Panc1 (cell line): ENCODE measurements around the gene EIF2S3. TPM values are rescaled to one million over a fixed set of nuclear protein-coding genes. Genes with fewer than 3 reads are reported as not detected.

Experiments
- ATAC-seq: fragments of 200-7000 bp; cut with Tn5 transposase; 2 replicates; pipeline ENCODE4 v1.9.1; 2020; ENCODE audit warnings: mild to moderate bottlenecking, moderate library complexity
- BruUV-seq: library from RNA; stranded (reverse); fragments of 400-500 nt; replicated peaks from 2 replicates; lab custom pipeline; 2021; lab: Mats Ljungman, UMichigan
- CTCF ChIA-PET: fragments of 300-600 bp; sonication (Branson Sonifier 250); formaldehyde crosslinking; loops from one replicate; lab custom pipeline; 2022; ENCODE audit warnings: antibody characterized with exemption; lab: Charles Lee
- POLR2A ChIA-PET: fragments of 300-600 bp; sonication (Branson Sonifier 250); formaldehyde crosslinking; loops from one replicate; lab custom pipeline; 2022; ENCODE audit warnings: antibody characterized with exemption; lab: Charles Lee
- DNase-seq: peaks from one replicate; pipeline ENCODE4 v3.0.0-alpha.2; 2010; ENCODE audit warnings: low read depth, low spot score
- H3K27ac ChIP-seq: 2 replicates; pipeline ENCODE4 v1.5.1; 2011; ENCODE audit warnings: mild to moderate bottlenecking, low read length, inconsistent platforms
- H3K27me3 ChIP-seq: fragments of 200-500 bp; sonication (Bioruptor generic); 2 replicates; pipeline ENCODE4 v1.6.0; 2014; ENCODE audit warnings: low read length, inconsistent platforms; ENCODE audit not compliant: control insufficient read depth, insufficient read depth
- H3K36me3 ChIP-seq: fragments of 200-500 bp; sonication (Bioruptor generic); 2 replicates; pipeline ENCODE4 v1.5.1; 2014; ENCODE audit warnings: inconsistent platforms, mild to moderate bottlenecking, low read length, moderate library complexity; ENCODE audit not compliant: control insufficient read depth, insufficient read depth
- H3K4me1 ChIP-seq: 2 replicates; pipeline ENCODE4 v1.5.1; 2011; ENCODE audit warnings: inconsistent platforms, mild to moderate bottlenecking, low read length, moderate library complexity; ENCODE audit not compliant: control insufficient read depth, insufficient read depth
- H3K4me3 ChIP-seq, 2 experiments: 2 replicates each; pipeline ENCODE4 v1.5.1; 2011 to 2012; ENCODE audit warnings: low read depth in 2 of 2, low read length in 2 of 2, mild to moderate bottlenecking in 2 of 2, inconsistent platforms in 1 of 2, moderate library complexity in 1 of 2
- H3K9me3 ChIP-seq: fragments of 200-500 bp; sonication (Bioruptor generic); 2 replicates; pipeline ENCODE4 v1.5.1; 2014; ENCODE audit warnings: low read depth, mild to moderate bottlenecking, inconsistent platforms, low read length, moderate library complexity; ENCODE audit not compliant: control insufficient read depth, insufficient read depth
- POLR2AphosphoS5 ChIP-seq: IDR thresholded peaks from 2 replicates; pipeline ENCODE4 v1.6.1; 2012; ENCODE audit warnings: mild to moderate bottlenecking, low read depth, low read length, moderate library complexity
- SIN3A ChIP-seq: IDR thresholded peaks from 2 replicates; pipeline ENCODE4 v1.6.1; 2012; ENCODE audit warnings: low read depth, mild to moderate bottlenecking, low read length, moderate library complexity, borderline replicate concordance; ENCODE audit not compliant: insufficient read depth
- TCF7L2 ChIP-seq: IDR thresholded peaks from 2 replicates; pipeline ENCODE4 v1.6.1; 2011; ENCODE audit warnings: mild to moderate bottlenecking, low read depth, low read length, inconsistent platforms
- in situ Hi-C: cut with HindIII; loops from 2 replicates; pipeline ENCODE4 v1.10.0; 2016; ENCODE audit warnings: low sequenced_read_pairs, low pct_unique_long_range_greater_than_20kb
- intact Hi-C: fragments of 100-400 bp; cut with micrococcal nuclease; formaldehyde crosslinking; loops from one replicate; pipeline ENCODE4 v1.10.0; 2022; ENCODE audit not compliant: unreplicated experiment
- total RNA-seq: library from RNA; stranded (reverse); gene quantifications from one replicate; pipeline ENCODE4 v1.2.1, GENCODE V29; 2021; ENCODE audit not compliant: unreplicated experiment
- TF ChIP-seq, protein P1 (sequence below), 2 experiments: IDR thresholded peaks; 2 replicates each; pipeline ENCODE4 v1.6.1; 2011 to 2012; ENCODE audit warnings: low read depth in 2 of 2, control low read depth in 1 of 2, low read length in 1 of 2, mild to moderate bottlenecking in 1 of 2, moderate library complexity in 1 of 2; ENCODE audit not compliant: insufficient read depth in 1 of 2
- TF ChIP-seq, protein P2 (sequence below): fragments of 450-650 bp; IDR thresholded peaks from 2 replicates; pipeline ENCODE4 v1.5.1; 2017; ENCODE audit warnings: mild to moderate bottlenecking

Gene EIF2S3
- total RNA-seq, 1 experiment from 2014 or later, result 154 TPM

DNA sequence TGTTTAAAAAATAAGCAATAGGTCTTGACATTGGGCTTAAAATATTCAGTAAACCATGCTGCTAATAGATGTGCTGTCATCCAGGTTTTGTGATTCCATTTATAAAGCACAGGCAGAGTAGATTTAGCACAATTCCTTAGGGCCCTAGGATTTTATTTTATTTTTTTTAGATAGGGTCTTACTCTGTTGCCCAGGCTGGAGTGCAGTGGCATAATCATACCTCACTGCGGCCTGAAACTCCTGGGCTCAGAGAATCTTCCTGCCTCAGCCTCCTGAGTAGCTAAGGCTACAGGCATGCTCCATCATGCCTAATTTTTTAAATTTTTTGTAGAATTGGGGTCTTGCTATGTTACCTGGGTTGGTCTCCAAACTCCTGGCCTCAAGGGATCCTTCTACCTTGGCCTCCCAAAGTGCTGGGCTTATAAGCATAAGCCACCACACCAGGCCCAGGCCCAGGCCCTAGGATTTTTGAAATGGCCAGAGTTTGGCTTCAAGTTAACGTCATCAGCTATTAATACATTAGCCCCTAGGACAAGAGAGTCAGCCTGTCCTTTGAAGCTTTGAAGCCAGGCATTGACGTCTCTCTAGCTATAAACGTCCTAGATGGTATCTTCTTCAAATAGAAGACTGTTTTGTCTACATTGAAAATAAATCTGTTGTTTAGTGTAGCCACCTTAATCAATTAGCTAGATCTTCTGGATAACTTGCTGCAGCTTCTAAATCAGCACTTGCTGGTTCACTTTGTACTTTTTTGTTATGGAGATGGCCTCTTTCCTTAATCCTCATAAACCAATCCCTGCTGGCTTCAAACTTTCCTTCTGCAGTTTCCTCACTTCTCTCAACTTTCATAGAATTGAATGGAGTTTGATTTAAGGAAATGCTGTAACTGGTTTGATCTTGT is 35.8 kb downstream of the EIF2S3 start:
- H3K27ac ChIP-seq, result peak overlapping the region; percentile 23; the same call in 1 of the 2 replicates
- H3K4me3 ChIP-seq, result no peak overlapping the region
- DNase-seq (no peak), ATAC-seq (no peak)
- no peaks in the 10 kb centered on the region for H3K4me1 ChIP-seq
- TF ChIP-seq, protein P1, sequence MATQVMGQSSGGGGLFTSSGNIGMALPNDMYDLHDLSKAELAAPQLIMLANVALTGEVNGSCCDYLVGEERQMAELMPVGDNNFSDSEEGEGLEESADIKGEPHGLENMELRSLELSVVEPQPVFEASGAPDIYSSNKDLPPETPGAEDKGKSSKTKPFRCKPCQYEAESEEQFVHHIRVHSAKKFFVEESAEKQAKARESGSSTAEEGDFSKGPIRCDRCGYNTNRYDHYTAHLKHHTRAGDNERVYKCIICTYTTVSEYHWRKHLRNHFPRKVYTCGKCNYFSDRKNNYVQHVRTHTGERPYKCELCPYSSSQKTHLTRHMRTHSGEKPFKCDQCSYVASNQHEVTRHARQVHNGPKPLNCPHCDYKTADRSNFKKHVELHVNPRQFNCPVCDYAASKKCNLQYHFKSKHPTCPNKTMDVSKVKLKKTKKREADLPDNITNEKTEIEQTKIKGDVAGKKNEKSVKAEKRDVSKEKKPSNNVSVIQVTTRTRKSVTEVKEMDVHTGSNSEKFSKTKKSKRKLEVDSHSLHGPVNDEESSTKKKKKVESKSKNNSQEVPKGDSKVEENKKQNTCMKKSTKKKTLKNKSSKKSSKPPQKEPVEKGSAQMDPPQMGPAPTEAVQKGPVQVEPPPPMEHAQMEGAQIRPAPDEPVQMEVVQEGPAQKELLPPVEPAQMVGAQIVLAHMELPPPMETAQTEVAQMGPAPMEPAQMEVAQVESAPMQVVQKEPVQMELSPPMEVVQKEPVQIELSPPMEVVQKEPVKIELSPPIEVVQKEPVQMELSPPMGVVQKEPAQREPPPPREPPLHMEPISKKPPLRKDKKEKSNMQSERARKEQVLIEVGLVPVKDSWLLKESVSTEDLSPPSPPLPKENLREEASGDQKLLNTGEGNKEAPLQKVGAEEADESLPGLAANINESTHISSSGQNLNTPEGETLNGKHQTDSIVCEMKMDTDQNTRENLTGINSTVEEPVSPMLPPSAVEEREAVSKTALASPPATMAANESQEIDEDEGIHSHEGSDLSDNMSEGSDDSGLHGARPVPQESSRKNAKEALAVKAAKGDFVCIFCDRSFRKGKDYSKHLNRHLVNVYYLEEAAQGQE (IDR thresholded peaks at IDR 0.05; ENCODE audit: insufficient read depth in 1 of 2, low read depth in 2 of 2, low read length in 1 of 2), result no peak
- no peak for TF ChIP-seq SIN3A
- TF ChIP-seq, protein P2, sequence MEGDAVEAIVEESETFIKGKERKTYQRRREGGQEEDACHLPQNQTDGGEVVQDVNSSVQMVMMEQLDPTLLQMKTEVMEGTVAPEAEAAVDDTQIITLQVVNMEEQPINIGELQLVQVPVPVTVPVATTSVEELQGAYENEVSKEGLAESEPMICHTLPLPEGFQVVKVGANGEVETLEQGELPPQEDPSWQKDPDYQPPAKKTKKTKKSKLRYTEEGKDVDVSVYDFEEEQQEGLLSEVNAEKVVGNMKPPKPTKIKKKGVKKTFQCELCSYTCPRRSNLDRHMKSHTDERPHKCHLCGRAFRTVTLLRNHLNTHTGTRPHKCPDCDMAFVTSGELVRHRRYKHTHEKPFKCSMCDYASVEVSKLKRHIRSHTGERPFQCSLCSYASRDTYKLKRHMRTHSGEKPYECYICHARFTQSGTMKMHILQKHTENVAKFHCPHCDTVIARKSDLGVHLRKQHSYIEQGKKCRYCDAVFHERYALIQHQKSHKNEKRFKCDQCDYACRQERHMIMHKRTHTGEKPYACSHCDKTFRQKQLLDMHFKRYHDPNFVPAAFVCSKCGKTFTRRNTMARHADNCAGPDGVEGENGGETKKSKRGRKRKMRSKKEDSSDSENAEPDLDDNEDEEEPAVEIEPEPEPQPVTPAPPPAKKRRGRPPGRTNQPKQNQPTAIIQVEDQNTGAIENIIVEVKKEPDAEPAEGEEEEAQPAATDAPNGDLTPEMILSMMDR, result no peak
- no peak for TF ChIP-seq POLR2AphosphoS5
- no peak for TF ChIP-seq TCF7L2
- in situ Hi-C loops, result no loop called here
- ChIA-PET POLR2A (no interaction called here), CTCF (no interaction called here)
- intact Hi-C loops, result no loop called here
- H3K9me3 ChIP-seq, result no peaks in the 10 kb centered on the region
- no peaks in the 10 kb centered on the region for H3K27me3 ChIP-seq
- H3K36me3 ChIP-seq, result no peaks in the 10 kb centered on the region
- BruUV-seq, result no TSS peak

DNA sequence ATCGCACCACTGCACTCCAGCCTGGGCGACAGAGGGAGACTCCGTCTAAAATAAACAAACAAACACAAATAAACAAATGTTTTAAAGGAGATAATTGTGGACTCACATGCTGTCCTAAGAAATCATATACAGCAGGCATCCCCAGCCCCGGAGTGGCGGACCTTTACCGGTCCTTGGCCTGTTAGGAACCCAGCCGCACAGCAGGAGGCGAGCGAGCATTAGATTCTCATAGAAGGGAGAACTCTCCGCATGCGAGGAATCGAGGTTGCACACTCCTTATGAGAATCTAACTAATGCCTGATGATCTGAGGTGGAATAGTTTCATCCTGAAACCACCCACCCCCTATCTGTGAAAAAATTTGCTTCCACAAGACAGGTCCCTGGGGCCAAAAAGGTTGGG is 39.0 kb downstream of the EIF2S3 start:
- no peak overlapping the region for H3K4me3 ChIP-seq
- no peak for ATAC-seq
- in situ Hi-C loops (no loop called here), intact Hi-C loops (no loop called here)
- no peak overlapping the region for H3K27ac ChIP-seq
- H3K4me1 ChIP-seq, result no peaks in the 10 kb centered on the region; the same call in 1 of the 2 replicates
- H3K9me3 ChIP-seq, result no peaks in the 10 kb centered on the region
- H3K27me3 ChIP-seq, result no peaks in the 10 kb centered on the region
- BruUV-seq, result no TSS peak
- DNase-seq, result no peak
- H3K36me3 ChIP-seq, result no peaks in the 10 kb centered on the region
- CTCF ChIA-PET, result no interaction called here
- TF ChIP-seq POLR2AphosphoS5, result no peak
- TF ChIP-seq, protein P1 (IDR thresholded peaks at IDR 0.05; ENCODE audit: insufficient read depth in 1 of 2, low read depth in 2 of 2, low read length in 1 of 2), result no peak
- TF ChIP-seq TCF7L2, result no peak
- TF ChIP-seq, protein P2, result no peak
- no peak for TF ChIP-seq SIN3A
- POLR2A ChIA-PET, result no interaction called here
